GM12878 (cell line): ENCODE measurements around the gene PDGFA. TPM values are rescaled to one million over a fixed set of nuclear protein-coding genes. Genes with fewer than 3 reads are reported as not detected.

Source experiments
- ATAC-seq: fragments of 200-7000 bp; cut with Tn5 transposase; 3 replicates; pipeline ENCODE4 v1.9.1; 2020; ENCODE audit warnings: mild to moderate bottlenecking, moderate library complexity
- BruUV-seq: library from RNA; stranded (reverse); fragments of 400-500 nt; replicated peaks from 2 replicates; lab custom pipeline; 2021; lab: Mats Ljungman, UMichigan
- CTCF ChIA-PET: fragments of 300-600 bp; sonication (Branson Sonifier 250); formaldehyde crosslinking; extraction: SDS; loops from one replicate; lab custom pipeline; 2021; ENCODE audit warnings: inconsistent platforms; lab: Yijun Ruan, JAX
- POLR2A ChIA-PET: fragments of 350-600 bp; formaldehyde crosslinking; extraction: SDS; loops from one replicate; lab custom pipeline; 2021; ENCODE audit warnings: inconsistent platforms; lab: Charles Lee
- RAD21 ChIA-PET: fragments of 300-600 bp; sonication (Branson Sonifier 250); formaldehyde crosslinking; loops from one replicate; lab custom pipeline; 2023; ENCODE audit warnings: antibody characterized with exemption; ENCODE audit not compliant: unreplicated experiment; lab: Charles Lee
- SMC1A ChIA-PET: fragments of 300-600 bp; sonication (Branson Sonifier 250); formaldehyde crosslinking; loops from one replicate; lab custom pipeline; 2023; ENCODE audit not compliant: unreplicated experiment, uncharacterized antibody; lab: Charles Lee
- DNase-seq: peaks from one replicate; pipeline ENCODE4 v3.0.0-alpha.2; 2011; ENCODE audit warnings: low read depth, low spot score
- FAIRE-seq: peaks from 3 replicates; lab custom pipeline; 2011; peaks lifted over from hg19 to GRCh38; lab: Jason Lieb, UNC
- H2AFZ ChIP-seq: 2 replicates; pipeline ENCODE4 v1.6.0; 2011; ENCODE audit warnings: low read depth, low read length, control low read depth; ENCODE audit not compliant: control insufficient read depth
- H3K27ac ChIP-seq: 2 replicates; pipeline ENCODE4 v1.5.1; 2011; ENCODE audit warnings: control low read depth; ENCODE audit not compliant: control insufficient read depth, insufficient read depth
- H3K27me3 ChIP-seq, 2 experiments: replicated peaks in 1 of 2; 2 replicates each; pipeline versions ENCODE4 v1.6.0 to v1.6.1; 2011; ENCODE audit warnings: low read length in 1 of 2; ENCODE audit not compliant: control insufficient read depth in 2 of 2, insufficient read depth in 2 of 2
- H3K36me3 ChIP-seq, 2 experiments: 2 replicates each; pipeline ENCODE4 v1.5.1; 2011; ENCODE audit warnings: low read length in 1 of 2; ENCODE audit not compliant: control insufficient read depth in 2 of 2, insufficient read depth in 2 of 2
- H3K4me1 ChIP-seq: 2 replicates; pipeline ENCODE4 v1.6.1; 2011; ENCODE audit warnings: mild to moderate bottlenecking, low read length, moderate library complexity, mixed read lengths; ENCODE audit not compliant: control insufficient read depth, insufficient read depth
- H3K4me2 ChIP-seq: 2 replicates; pipeline ENCODE4 v1.6.0; 2011; ENCODE audit warnings: control low read depth; ENCODE audit not compliant: control insufficient read depth, insufficient read depth
- H3K4me3 ChIP-seq: fragments of 200-600 bp; sonication (generic); 2 replicates; pipeline ENCODE4 v1.5.1; 2016
- H3K79me2 ChIP-seq: 2 replicates; pipeline ENCODE4 v1.6.0; 2011; ENCODE audit warnings: low read length; ENCODE audit not compliant: control insufficient read depth, insufficient read depth
- H3K9ac ChIP-seq: 2 replicates; pipeline ENCODE4 v1.8.0; 2011; ENCODE audit warnings: low read length, control low read depth, mixed read lengths; ENCODE audit not compliant: control insufficient read depth, insufficient read depth
- H3K9me3 ChIP-seq: replicated peaks from 3 replicates; pipeline ENCODE4 v1.5.1; 2011; ENCODE audit warnings: mild to moderate bottlenecking, low read length; ENCODE audit not compliant: control insufficient read depth, insufficient read depth
- H4K20me1 ChIP-seq: 2 replicates; pipeline ENCODE4 v1.6.0; 2011; ENCODE audit not compliant: control insufficient read depth, insufficient read depth
- CBFB ChIP-seq: IDR thresholded peaks from 2 replicates; pipeline ENCODE4 v1.6.1; 2016; ENCODE audit warnings: antibody characterized with exemption, low read depth
- CHD2 ChIP-seq: IDR thresholded peaks from 2 replicates; pipeline ENCODE4 v1.6.1; 2011; ENCODE audit warnings: low read depth, low read length, improper control_type of control experiment, borderline replicate concordance
- DPF2 ChIP-seq: fragments of 450-650 bp; IDR thresholded peaks from 2 replicates; pipeline ENCODE4 v1.6.1; 2017; ENCODE audit warnings: mild to moderate bottlenecking
- EZH2 ChIP-seq: IDR thresholded peaks from 2 replicates; pipeline ENCODE4 v1.6.1; 2012; ENCODE audit warnings: low read depth, mild to moderate bottlenecking, control low read depth, inconsistent platforms, low read length, borderline replicate concordance; ENCODE audit not compliant: control insufficient read depth
- GABPA ChIP-seq: IDR thresholded peaks from 2 replicates; pipeline ENCODE4 v1.6.1; 2014; ENCODE audit warnings: antibody characterized with exemption, low read depth, mild to moderate bottlenecking, inconsistent platforms
- MEF2A ChIP-seq: IDR thresholded peaks from 2 replicates; pipeline ENCODE4 v1.6.1; 2011; ENCODE audit warnings: low read depth, mild to moderate bottlenecking, low read length, moderate library complexity; ENCODE audit not compliant: insufficient read depth
- MEF2B ChIP-seq: fragments of 450-650 bp; IDR thresholded peaks from 2 replicates; pipeline ENCODE4 v1.6.1; 2018; ENCODE audit warnings: mild to moderate bottlenecking, moderate library complexity; ENCODE audit not compliant: partially characterized antibody, poor library complexity, severe bottlenecking
- MYB ChIP-seq: fragments of 150-350 bp; IDR thresholded peaks from 2 replicates; pipeline ENCODE4 v1.6.1; 2014; ENCODE audit warnings: mild to moderate bottlenecking, low read depth, low read length, borderline replicate concordance
- NFIC ChIP-seq: IDR thresholded peaks from 2 replicates; pipeline ENCODE4 v1.6.1; 2012; ENCODE audit warnings: low read depth, mild to moderate bottlenecking, inconsistent platforms, low read length, moderate library complexity
- SREBF2 ChIP-seq: IDR thresholded peaks from 2 replicates; pipeline ENCODE4 v1.6.1; 2012; ENCODE audit warnings: mild to moderate bottlenecking, low read length
- SUZ12 ChIP-seq: fragments of 200-600 bp; sonication (generic); IDR thresholded peaks from one replicate; pipeline ENCODE4 v1.6.1; 2018; ENCODE audit warnings: antibody characterized with exemption, mild to moderate bottlenecking; ENCODE audit not compliant: unreplicated experiment
- TCF12 ChIP-seq: IDR thresholded peaks from 2 replicates; pipeline ENCODE4 v1.6.1; 2011; ENCODE audit warnings: low read depth, mild to moderate bottlenecking, low read length
- ZNF24 ChIP-seq: fragments of 450-650 bp; IDR thresholded peaks from 2 replicates; pipeline ENCODE4 v1.6.1; 2017; ENCODE audit warnings: antibody characterized with exemption, mild to moderate bottlenecking
- WGBS: methylation state at CpG from one replicate; pipeline ENCODE4 v1.1.6; 2016; ENCODE audit warnings: low lambda C conversion rate; ENCODE audit not compliant: insufficient replicate concordance, insufficient coverage; ENCODE audit errors: missing lambda C conversion rate; 5-methylcytosine and 5-hydroxymethylcytosine counted together
- in situ Hi-C: fragments of 300-500 bp; cut with MboI; formaldehyde crosslinking; loops from 9 replicates; pipeline ENCODE4 v1.14.3; 2018; ENCODE audit warnings: mixed read lengths
- intact Hi-C: fragments of 100-400 bp; cut with micrococcal nuclease; formaldehyde crosslinking; loops from one replicate; pipeline ENCODE4 v1.14.2; 2022; ENCODE audit not compliant: unreplicated experiment
- polyA plus RNA-seq, 11 experiments: library from polyadenylated mRNA; depleted of rRNA in 4 of 11; unstranded in 6 of 11; stranded (reverse) in 5 of 11; fragments of >200 nt; fragmentation: Nextera tagmentation in 4 of 11; fragmentation: Illumina TruSeq in 1 of 11; extraction: Ambion mirVana in 4 of 11; extraction: Trizol in 1 of 11; gene quantifications; 1 replicate in 1 of 11; 2 replicates in 10 of 11; pipeline versions ENCODE4 v1.2.1 to v1.2.3, GENCODE V29; 2011 to 2016; ENCODE audit warnings: inconsistent platforms in 2 of 11, missing spikeins in 2 of 11, low read depth in 1 of 11
- total RNA-seq, 4 experiments: library from RNA; depleted of rRNA in 3 of 4; stranded (reverse); fragments of >200 nt in 3 of 4; fragmentation: Illumina TruSeq in 1 of 4; extraction: Trizol in 1 of 4; gene quantifications; 2 replicates each; pipeline versions ENCODE4 v1.2.1 to v1.2.3, GENCODE V29; 2013 to 2021
- TF ChIP-seq, protein P1 (sequence below): fragments of 150-350 bp; IDR thresholded peaks from 2 replicates; pipeline ENCODE4 v1.6.1; 2016; ENCODE audit warnings: low read depth, low read length

The PDGFA gene
- total and polyA plus RNA-seq, 10 of the 15 experiments (the other 5 are each of a cell fraction or from before 2014, with no cell fraction given) = 2.5 to 10.0 (median 5.6) TPM

DNA sequence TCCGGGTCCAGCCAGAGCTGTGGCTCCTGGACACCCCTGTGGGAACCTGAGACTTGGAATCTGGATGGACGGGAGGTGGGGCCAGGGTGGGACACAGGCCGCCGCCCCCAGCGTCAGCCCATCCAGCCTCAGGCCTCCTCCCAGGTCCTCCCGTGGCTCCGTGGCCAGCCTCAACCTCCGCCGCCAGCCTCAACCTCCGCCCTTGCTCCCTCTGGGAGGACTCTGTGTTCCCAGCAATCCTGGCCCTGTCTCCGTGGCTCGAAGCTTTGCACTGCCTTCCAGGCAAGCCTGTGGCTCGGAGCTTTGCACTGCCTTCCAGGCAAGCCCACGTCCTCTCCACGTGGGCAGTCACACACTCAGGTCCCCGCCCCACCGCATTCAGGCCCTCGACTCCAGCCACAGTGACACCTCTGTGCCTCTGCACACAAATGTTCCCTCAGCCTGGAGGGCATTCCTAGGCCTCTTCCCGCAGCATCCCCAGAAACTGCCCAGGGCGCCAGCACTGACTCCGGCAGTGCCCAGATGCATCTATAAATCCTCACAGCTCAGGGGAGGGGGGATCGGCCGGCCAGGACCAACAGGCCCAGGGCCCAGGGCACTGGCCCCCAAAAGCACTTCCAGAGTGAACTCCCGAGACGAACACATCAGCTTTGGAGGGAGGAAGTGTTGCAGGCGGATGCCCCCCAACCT, 44.7 kb upstream of the PDGFA start:
- Histone ChIP-seq H3K4me2 (no peak overlapping the region), H3K4me3 (no peak overlapping the region), H2AFZ (no peak overlapping the region), H3K79me2 (no peaks in the 10 kb centered on the region), H4K20me1 (no peaks in the 10 kb centered on the region), H3K4me1 (no peaks in the 10 kb centered on the region), H3K27me3 (no peaks in the 10 kb centered on the region), H3K27ac (no peak overlapping the region), H3K9ac (no peak overlapping the region), H3K36me3 (no peaks in the 10 kb centered on the region), H3K9me3 (peaks cover 2% of the 10 kb centered on the region; the same call in 1 of the 3 replicates)
- intact Hi-C loops (no loop called here), in situ Hi-C loops (no loop called here)
- 92% methylated on average over 26 of the region's 26 CpGs for WGBS
- ChIA-PET POLR2A (no interaction called here), RAD21 (no interaction called here), SMC1A (no interaction called here), CTCF (no interaction called here)
- TF ChIP-seq SUZ12 (no peak), NFIC (no peak), ZNF24 (no peak), GABPA (no peak), DPF2 (no peak), EZH2 (no peak), MYB (no peak), TCF12 (no peak), CBFB (no peak), CHD2 (no peak), MEF2A (no peak), MEF2B (no peak), SREBF2 (no peak)
- TF ChIP-seq, protein P1, sequence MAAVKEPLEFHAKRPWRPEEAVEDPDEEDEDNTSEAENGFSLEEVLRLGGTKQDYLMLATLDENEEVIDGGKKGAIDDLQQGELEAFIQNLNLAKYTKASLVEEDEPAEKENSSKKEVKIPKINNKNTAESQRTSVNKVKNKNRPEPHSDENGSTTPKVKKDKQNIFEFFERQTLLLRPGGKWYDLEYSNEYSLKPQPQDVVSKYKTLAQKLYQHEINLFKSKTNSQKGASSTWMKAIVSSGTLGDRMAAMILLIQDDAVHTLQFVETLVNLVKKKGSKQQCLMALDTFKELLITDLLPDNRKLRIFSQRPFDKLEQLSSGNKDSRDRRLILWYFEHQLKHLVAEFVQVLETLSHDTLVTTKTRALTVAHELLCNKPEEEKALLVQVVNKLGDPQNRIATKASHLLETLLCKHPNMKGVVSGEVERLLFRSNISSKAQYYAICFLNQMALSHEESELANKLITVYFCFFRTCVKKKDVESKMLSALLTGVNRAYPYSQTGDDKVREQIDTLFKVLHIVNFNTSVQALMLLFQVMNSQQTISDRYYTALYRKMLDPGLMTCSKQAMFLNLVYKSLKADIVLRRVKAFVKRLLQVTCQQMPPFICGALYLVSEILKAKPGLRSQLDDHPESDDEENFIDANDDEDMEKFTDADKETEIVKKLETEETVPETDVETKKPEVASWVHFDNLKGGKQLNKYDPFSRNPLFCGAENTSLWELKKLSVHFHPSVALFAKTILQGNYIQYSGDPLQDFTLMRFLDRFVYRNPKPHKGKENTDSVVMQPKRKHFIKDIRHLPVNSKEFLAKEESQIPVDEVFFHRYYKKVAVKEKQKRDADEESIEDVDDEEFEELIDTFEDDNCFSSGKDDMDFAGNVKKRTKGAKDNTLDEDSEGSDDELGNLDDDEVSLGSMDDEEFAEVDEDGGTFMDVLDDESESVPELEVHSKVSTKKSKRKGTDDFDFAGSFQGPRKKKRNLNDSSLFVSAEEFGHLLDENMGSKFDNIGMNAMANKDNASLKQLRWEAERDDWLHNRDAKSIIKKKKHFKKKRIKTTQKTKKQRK = no peak
- no peak for DNase-seq
- ATAC-seq = no peak
- no TSS peak for BruUV-seq
- FAIRE-seq = no peak
